ENCODE measurements around the gene PLCG1. TPM values are rescaled to one million over a fixed set of nuclear protein-coding genes. Genes with fewer than 3 reads are reported as not detected.
"Not testable (repeated sequence)": the region's sequence is repeated elsewhere in the genome, so short reads cannot be mapped to it uniquely, and the experiment has no call there.

PLCG1 gene
- total and polyA plus RNA-seq, 2 of the 8 experiments (the other 6 are each of a cell fraction or from before 2014, with no cell fraction given) = 103 to 154 TPM

GRCh38 chr20:41132388-41132775, 5.0 kb upstream of the PLCG1 start:
- H2BK5ac ChIP-seq (ENCODE audit: low read depth, low read length); H3K79me1 ChIP-seq (ENCODE audit: low read depth, low read length); H3K79me2 ChIP-seq (ENCODE audit: control insufficient read depth in 1 of 2, insufficient read depth in 2 of 2, low read length in 2 of 2); H3K4ac ChIP-seq (replicated peaks; ENCODE audit: insufficient read length, low read depth, low read length); H3K14ac ChIP-seq (ENCODE audit: insufficient read length); H2BK12ac ChIP-seq (ENCODE audit: low read depth, low read length); H2AK5ac ChIP-seq (ENCODE audit: low read depth, low read length); H3K4me2 ChIP-seq (ENCODE audit: insufficient read depth in 1 of 2, low read depth in 2 of 2, low read length in 2 of 2); H2BK20ac ChIP-seq (ENCODE audit: low read length); FAIRE-seq; POLR2A ChIA-PET (ENCODE audit: partially characterized antibody); H3K27me3 ChIP-seq (replicated peaks in 1 of 4; ENCODE audit: control insufficient read depth in 3 of 4, extremely low read depth in 1 of 4, insufficient read depth in 3 of 4, low read length in 3 of 4); H3K9me3 ChIP-seq (ENCODE audit: insufficient read depth in 2 of 2, low read depth in 1 of 2, low read length in 1 of 2); H3K56ac ChIP-seq (replicated peaks; ENCODE audit: insufficient read length, low read depth, low read length); H3K36me3 ChIP-seq (ENCODE audit: control insufficient read depth in 2 of 4, insufficient read depth in 4 of 4, low read length in 3 of 4); H3K18ac ChIP-seq (ENCODE audit: extremely low read depth, low read length); H4K20me1 ChIP-seq (replicated peaks in 1 of 2; ENCODE audit: control insufficient read depth in 1 of 2, insufficient read depth in 2 of 2, low read length in 2 of 2); H3K4me3 ChIP-seq (ENCODE audit: extremely low read depth in 1 of 4, insufficient read depth in 2 of 4, low read depth in 3 of 4, low read length in 4 of 4); H4K5ac ChIP-seq (ENCODE audit: insufficient read length, low read depth, low read length); H3K23ac ChIP-seq (ENCODE audit: insufficient read length); H2BK120ac ChIP-seq (replicated peaks; ENCODE audit: low read depth, low read length); DNase-seq (ENCODE audit: low read depth in 1 of 2, low spot score in 2 of 2); H4K91ac ChIP-seq (replicated peaks; ENCODE audit: insufficient read length, low read length); H3K9ac ChIP-seq (replicated peaks in 1 of 4; ENCODE audit: extremely low read depth in 1 of 4, low read depth in 3 of 4, low read length in 3 of 4); H3K27ac ChIP-seq (ENCODE audit: low read depth, low read length); H4K8ac ChIP-seq (ENCODE audit: extremely low read depth, insufficient read depth, low read length); H2AFZ ChIP-seq (ENCODE audit: low read length); H2BK15ac ChIP-seq (ENCODE audit: low read length); H3K23me2 ChIP-seq (ENCODE audit: low read depth, low read length): not testable (repeated sequence)
- H3K4me1 ChIP-seq (replicated peaks in 1 of 4; ENCODE audit: control insufficient read depth in 3 of 4, insufficient read depth in 4 of 4, low read length in 3 of 4) = peaks cover 5 to 11% (median 8%) of the 10 kb centered on the region in 4 experiments
- WGBS, 2 experiments (ENCODE audit: extremely low coverage in 1 of 2, insufficient coverage in 1 of 2, insufficient read length in 1 of 2, insufficient replicate concordance in 2 of 2, low coverage in 1 of 2, low lambda C conversion rate in 2 of 2, missing lambda C conversion rate in 1 of 2) = 89% methylated on average over 8 of the region's 9 CpGs; no CpG with 5 or more reads in 1 of the 2 experiments
- CTCF ChIA-PET (ENCODE audit: partially characterized antibody) = interaction anchor here (1.5 to 4.3 kb wide), 3 partner anchors 13 to 208 kb away, joined by 3 to 25 read pairs (median 10); partner anchors contain the start of gene LPIN3
